ENCODE data around the gene MGLL. TPM values are rescaled to one million over a fixed set of nuclear protein-coding genes. Genes with fewer than 3 reads are reported as not detected.
A peak's percentile ranks its signal among the peaks of the same experiment; 100 is the strongest.

The MGLL gene
- total RNA-seq, 1 donor from 2014 or later = 61.0 TPM

- Mint-ChIP-seq H3K36me3 (ENCODE audit: low read depth) (peaks cover 5% of the 10 kb centered on the region), H3K27ac (ENCODE audit: unreplicated experiment) (peak overlapping the region; percentile 8), H3K27me3 (ENCODE audit: low read depth) (no peaks in the 10 kb centered on the region), H3K9me3 (ENCODE audit: low read depth) (no peaks in the 10 kb centered on the region), H3K4me3 (ENCODE audit: unreplicated experiment) (no peak overlapping the region), H3K4me1 (ENCODE audit: low read depth) (peaks cover 67% of the 10 kb centered on the region)
- DNase-seq (ENCODE audit: low spot score) = no peak
- no peak for TF ChIP-seq CTCF (IDR thresholded peaks at IDR 0.05)
These were observed 48.4 kb downstream of the MGLL start for GRCh38 chr3:127773752-127774395.

DNA sequence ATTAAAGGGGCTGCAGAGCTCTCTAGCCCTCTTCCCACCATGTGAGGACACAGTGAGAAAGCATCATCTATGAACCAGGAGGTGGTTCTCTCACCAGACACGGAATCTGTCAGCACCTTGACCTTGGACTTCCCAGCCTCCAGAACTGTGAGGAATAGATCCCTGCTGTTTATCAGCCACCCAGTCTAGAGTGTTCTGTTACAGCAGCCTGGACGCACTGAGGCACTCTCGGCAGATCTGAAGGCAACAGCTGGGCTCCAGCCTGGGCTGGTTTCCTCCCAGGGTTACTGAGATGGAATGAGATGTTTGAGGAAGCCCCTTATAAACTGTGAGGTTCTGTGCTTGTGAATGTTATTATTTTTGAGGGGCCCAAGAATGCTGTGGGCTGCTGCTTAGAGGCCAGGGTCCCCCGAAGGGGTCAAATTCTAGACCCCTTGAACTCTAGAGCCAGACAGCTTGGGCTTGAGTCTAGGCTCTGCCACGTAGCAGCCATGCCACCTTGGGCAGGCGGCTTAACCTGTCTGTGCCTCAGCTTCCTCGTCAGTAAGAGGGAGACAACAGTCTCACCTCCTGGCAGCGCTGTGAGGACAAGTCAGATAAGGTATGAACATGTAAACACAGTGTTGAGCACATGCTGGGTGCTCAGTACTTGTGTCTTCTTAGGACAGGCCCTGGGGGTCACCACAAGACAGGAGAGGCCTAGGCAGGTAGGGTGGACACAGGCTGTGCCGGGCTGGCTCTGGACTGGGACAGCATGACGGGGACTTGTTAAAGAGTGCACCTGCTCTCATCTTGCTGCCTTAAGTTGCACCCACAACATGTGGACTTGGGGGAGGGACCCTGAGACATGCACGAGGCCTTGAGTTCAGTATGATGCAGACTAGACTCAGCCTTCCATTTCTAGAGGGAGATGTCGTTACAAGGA is 49.2 kb downstream of the MGLL start:
- no peak for TF ChIP-seq CTCF (IDR thresholded peaks at IDR 0.05)
- peaks cover 7% of the 10 kb centered on the region for H3K9me3 Mint-ChIP-seq (ENCODE audit: low read depth)
- peaks cover 7% of the 10 kb centered on the region for H3K36me3 Mint-ChIP-seq (ENCODE audit: low read depth)
- peaks cover 75% of the 10 kb centered on the region for H3K4me1 Mint-ChIP-seq (ENCODE audit: low read depth)
- H3K4me3 Mint-ChIP-seq (ENCODE audit: unreplicated experiment) = no peak overlapping the region
- no peak for DNase-seq (ENCODE audit: low spot score)
- H3K27ac Mint-ChIP-seq (ENCODE audit: unreplicated experiment) = peak overlapping the region; percentile 74
- no peaks in the 10 kb centered on the region for H3K27me3 Mint-ChIP-seq (ENCODE audit: low read depth)

DNA sequence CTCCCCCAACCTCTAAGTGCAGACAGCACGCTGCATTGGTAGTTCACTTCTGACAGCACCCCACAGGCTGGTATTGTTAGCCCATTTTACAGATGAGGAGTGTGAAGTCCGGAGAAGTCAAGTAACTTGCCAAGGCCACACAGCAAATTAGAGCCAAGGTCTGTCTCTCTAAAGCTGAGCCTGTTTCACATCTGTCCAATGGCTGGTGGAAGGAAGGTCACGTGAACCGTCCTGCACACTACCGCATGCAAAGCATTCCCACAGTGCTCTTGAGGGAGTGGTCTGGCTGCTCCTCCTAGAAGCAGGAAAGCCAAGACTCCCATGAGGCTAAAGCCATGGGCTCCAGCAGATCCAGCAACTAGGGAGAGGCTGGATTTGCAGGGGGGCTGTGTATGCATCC is 50.0 kb downstream of the MGLL start:
- no peak overlapping the region for H3K27ac Mint-ChIP-seq (ENCODE audit: unreplicated experiment)
- no peak for TF ChIP-seq CTCF (IDR thresholded peaks at IDR 0.05)
- peaks cover 80% of the 10 kb centered on the region for H3K4me1 Mint-ChIP-seq (ENCODE audit: low read depth)

DNA sequence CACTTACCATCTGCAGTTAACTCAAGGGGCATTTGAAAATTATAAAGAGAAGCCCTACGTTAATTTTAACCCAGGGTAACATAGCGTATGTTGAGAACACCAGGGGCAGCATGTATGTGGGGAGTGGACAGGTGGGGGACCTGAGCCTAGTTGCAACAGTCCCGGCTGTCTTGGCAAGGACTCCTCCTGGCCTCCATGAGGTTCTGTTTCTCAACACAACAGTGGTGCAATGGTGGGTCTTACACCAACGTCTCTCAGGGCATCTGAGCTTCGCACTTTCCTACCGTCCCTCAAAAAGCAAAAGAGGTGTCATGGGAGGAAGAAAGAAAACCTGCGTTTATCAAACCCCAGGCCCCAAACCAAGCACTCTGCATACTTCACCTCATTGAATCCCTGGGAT is 50.6 kb downstream of the MGLL start:
- TF ChIP-seq CTCF (IDR thresholded peaks at IDR 0.05) = no peak
- no peak overlapping the region for H3K27ac Mint-ChIP-seq (ENCODE audit: unreplicated experiment)
- H3K4me3 Mint-ChIP-seq (ENCODE audit: unreplicated experiment) = no peak overlapping the region
- no peaks in the 10 kb centered on the region for H3K27me3 Mint-ChIP-seq (ENCODE audit: low read depth)
- H3K4me1 Mint-ChIP-seq (ENCODE audit: low read depth) = peaks cover 81% of the 10 kb centered on the region
- peaks cover 18% of the 10 kb centered on the region for H3K9me3 Mint-ChIP-seq (ENCODE audit: low read depth)
- peaks cover 7% of the 10 kb centered on the region for H3K36me3 Mint-ChIP-seq (ENCODE audit: low read depth)
- DNase-seq (ENCODE audit: low spot score) = no peak

More for the DNA sequence above, 50.0 kb downstream of the MGLL start:
- DNase-seq (ENCODE audit: low spot score) = no peak
- H3K9me3 Mint-ChIP-seq (ENCODE audit: low read depth) = peaks cover 15% of the 10 kb centered on the region
- H3K4me3 Mint-ChIP-seq (ENCODE audit: unreplicated experiment) = no peak overlapping the region
- peaks cover 5% of the 10 kb centered on the region for H3K36me3 Mint-ChIP-seq (ENCODE audit: low read depth)
- H3K27me3 Mint-ChIP-seq (ENCODE audit: low read depth) = no peaks in the 10 kb centered on the region

DNA sequence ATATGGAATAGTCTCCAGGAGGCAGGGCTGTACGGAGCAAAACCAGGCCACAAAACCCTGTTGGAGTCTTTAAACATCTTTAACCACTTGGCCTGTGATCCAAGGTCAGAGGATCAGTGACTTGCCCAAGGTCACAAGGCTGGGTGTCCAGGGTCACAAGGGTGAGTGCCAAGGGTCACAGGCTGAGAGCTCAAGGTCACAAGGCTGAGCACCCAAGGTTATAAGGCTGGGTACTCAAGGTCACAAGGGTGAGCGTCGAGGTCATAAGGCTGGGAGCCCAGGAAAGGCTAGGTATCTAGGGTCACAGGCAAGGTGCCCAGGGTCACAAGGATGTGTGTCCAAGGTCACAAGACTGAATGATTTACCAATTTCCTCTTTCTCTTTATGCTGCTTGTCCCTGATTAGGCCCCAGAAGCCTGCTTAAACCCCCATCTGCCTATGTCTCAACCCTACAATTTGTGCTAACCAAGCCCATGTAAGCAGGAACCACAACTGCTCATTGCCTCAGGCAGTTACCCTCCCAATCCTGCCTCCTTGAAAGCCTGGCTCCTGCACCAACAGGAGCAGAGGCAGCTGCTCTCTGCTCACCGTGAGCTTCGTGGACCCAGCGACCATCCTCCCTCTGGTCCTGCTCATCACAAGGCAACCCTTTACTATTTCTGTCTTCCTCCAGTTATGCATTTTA is 51.5 kb downstream of the MGLL start:
- peak overlapping the region; percentile 49 for H3K27ac Mint-ChIP-seq (ENCODE audit: unreplicated experiment)
- TF ChIP-seq CTCF (IDR thresholded peaks at IDR 0.05) = no peak
- peaks cover 18% of the 10 kb centered on the region for H3K9me3 Mint-ChIP-seq (ENCODE audit: low read depth)
- H3K36me3 Mint-ChIP-seq (ENCODE audit: low read depth) = peaks cover 7% of the 10 kb centered on the region
- H3K27me3 Mint-ChIP-seq (ENCODE audit: low read depth) = no peaks in the 10 kb centered on the region
- DNase-seq (ENCODE audit: low spot score) = no peak
- no peak overlapping the region for H3K4me3 Mint-ChIP-seq (ENCODE audit: unreplicated experiment)
- H3K4me1 Mint-ChIP-seq (ENCODE audit: low read depth) = peaks cover 78% of the 10 kb centered on the region
